Right atrium auricular region (tissue), 2 donors: ENCODE measurements around the gene PALLD. TPM values are rescaled to one million over a fixed set of nuclear protein-coding genes. Genes with fewer than 3 reads are reported as not detected.

Experiments
- DNase-seq: peaks from one replicate; pipeline ENCODE4 v3.0.0-alpha.2; 2019; ENCODE audit warnings: low spot score
- H3K27ac ChIP-seq, 2 donors: fragments of 200-600 bp; sonication (generic); 1 replicate in 1 of 2; 2 replicates in 1 of 2; pipeline ENCODE4 v1.5.1; 2016 to 2019
- H3K27me3 ChIP-seq, 2 donors: fragments of 200-600 bp; sonication (generic); one replicate each; pipeline versions ENCODE4 v1.5.1 to v1.6.0; 2017 to 2019
- H3K36me3 ChIP-seq: fragments of 200-600 bp; sonication (generic); one replicate; pipeline ENCODE4 v1.5.1; 2016
- H3K4me1 ChIP-seq, 2 donors: fragments of 200-600 bp; sonication (generic); one replicate each; pipeline versions ENCODE4 v1.5.1 to v1.6.0; 2017 to 2019
- H3K4me3 ChIP-seq, 2 donors: fragments of 200-600 bp; sonication (generic); 1 replicate in 1 of 2; 2 replicates in 1 of 2; pipeline ENCODE4 v1.5.1; 2017 to 2019; ENCODE audit warnings: mild to moderate bottlenecking in 1 of 2, moderate library complexity in 1 of 2
- H3K9me3 ChIP-seq, 2 donors: fragments of 200-600 bp; sonication (generic); one replicate each; pipeline ENCODE4 v1.5.1; 2019
- CTCF ChIP-seq, 2 donors: fragments of 200-600 bp; sonication (generic); IDR thresholded peaks; one replicate each; pipeline ENCODE4 v1.5.1; 2019; ENCODE audit warnings: antibody characterized with exemption in 2 of 2
- total RNA-seq, 2 donors: library from RNA; depleted of rRNA; stranded (reverse); fragments of >200 nt; gene quantifications; one replicate each; pipeline ENCODE4 v1.1.0, GENCODE V29; 2016

Gene PALLD
- total RNA-seq, 2 donors from 2014 or later: 764 to 782 TPM

- Histone ChIP-seq H3K27ac (peak overlapping the region in 1 of 2 donors; percentile 41), H3K4me3 (no peak overlapping the region), H3K36me3 (no peaks in the 10 kb centered on the region), H3K4me1 (peaks cover 0 to 24% of the 10 kb centered on the region in 2 donors), H3K27me3 (no peaks in the 10 kb centered on the region), H3K9me3 (no peaks in the 10 kb centered on the region)
- DNase-seq: no peak
- no peak for TF ChIP-seq CTCF (IDR thresholded peaks at IDR 0.05)
These were observed 244.7 kb downstream of the PALLD start for GRCh38 chr4:168741281-168742173.

GRCh38 chr4:168743131-168743530 is 246.3 kb downstream of the PALLD start:
- no peak for DNase-seq
- Histone ChIP-seq H3K36me3 (no peaks in the 10 kb centered on the region), H3K27ac (peak overlapping the region in 1 of 2 donors; percentile 17), H3K9me3 (no peaks in the 10 kb centered on the region), H3K4me3 (no peak overlapping the region), H3K4me1 (peaks cover 0 to 24% of the 10 kb centered on the region in 2 donors), H3K27me3 (no peaks in the 10 kb centered on the region)
- no peak for TF ChIP-seq CTCF (IDR thresholded peaks at IDR 0.05)

DNA sequence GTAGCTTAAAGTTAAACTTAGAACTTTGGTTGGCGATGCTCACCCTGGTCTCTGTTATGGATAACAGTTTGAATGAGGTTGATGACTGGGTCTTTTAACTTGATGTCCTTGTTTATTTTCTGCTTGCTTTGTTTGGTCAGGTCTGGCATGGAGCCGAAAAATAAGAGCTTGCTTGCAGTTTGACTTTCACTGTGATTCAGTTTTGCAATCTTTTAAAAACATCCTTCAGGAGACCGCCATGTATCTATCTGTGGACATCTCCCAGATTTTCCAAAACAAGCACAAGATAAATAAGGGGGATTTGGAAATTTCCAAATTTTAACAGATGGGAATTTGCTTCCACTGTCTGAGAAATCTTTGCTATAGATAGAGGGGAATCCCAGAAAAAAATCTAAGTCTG is 246.7 kb downstream of the PALLD start:
- TF ChIP-seq CTCF (IDR thresholded peaks at IDR 0.05): no peak
- Histone ChIP-seq H3K27ac (peak overlapping the region; percentile 17 to 25), H3K36me3 (no peaks in the 10 kb centered on the region), H3K4me1 (peaks cover 0 to 24% of the 10 kb centered on the region in 2 donors), H3K27me3 (no peaks in the 10 kb centered on the region), H3K4me3 (no peak overlapping the region), H3K9me3 (no peaks in the 10 kb centered on the region)
- no peak for DNase-seq

GRCh38 chr4:168744021-168744420 is 247.2 kb downstream of the PALLD start:
- H3K27ac ChIP-seq: peak overlapping the region; percentile 17 to 25
- no peaks in the 10 kb centered on the region for H3K9me3 ChIP-seq
- H3K27me3 ChIP-seq: no peaks in the 10 kb centered on the region
- H3K36me3 ChIP-seq: no peaks in the 10 kb centered on the region
- DNase-seq: no peak
- peaks cover 0 to 24% of the 10 kb centered on the region in 2 donors for H3K4me1 ChIP-seq
- TF ChIP-seq CTCF (IDR thresholded peaks at IDR 0.05): no peak
- no peak overlapping the region for H3K4me3 ChIP-seq

- peaks cover 0 to 7% of the 10 kb centered on the region in 2 donors for H3K4me1 ChIP-seq
- H3K4me3 ChIP-seq: no peak overlapping the region
- DNase-seq: no peak
- no peaks in the 10 kb centered on the region for H3K27me3 ChIP-seq
- H3K36me3 ChIP-seq: no peaks in the 10 kb centered on the region
- no peak overlapping the region for H3K27ac ChIP-seq
- no peak for TF ChIP-seq CTCF (IDR thresholded peaks at IDR 0.05)
- no peaks in the 10 kb centered on the region for H3K9me3 ChIP-seq
These were observed 252.0 kb downstream of the PALLD start for GRCh38 chr4:168748807-168749206.
